ENCODE results near the gene METTL2A. TPM values are rescaled to one million over a fixed set of nuclear protein-coding genes. Genes with fewer than 3 reads are reported as not detected.
"Not testable (repeated sequence)": the region's sequence is repeated elsewhere in the genome, so short reads cannot be mapped to it uniquely, and the experiment has no call there.

Gene METTL2A
- polyA plus RNA-seq, 2 of the 4 experiments (the other 2 are of a cell fraction) = 23.5 to 38.2 TPM

- ATAC-seq = no peak
Measured at GRCh38 chr17:62456016-62456415, 32.3 kb downstream of the METTL2A start.

GRCh38 chr17:62458483-62458882, 34.8 kb downstream of the METTL2A start:
- WGBS (ENCODE audit: missing lambda C conversion rate) = 75% methylated on average over 10 of the region's 10 CpGs
- POLR2A ChIA-PET = interaction anchor here (0.6 kb wide), 1 partner anchor 11 kb away, joined by 3 read pairs; no protein-coding TSS in a partner anchor
- not testable (repeated sequence) for H3K4me1 ChIP-seq; ATAC-seq; H3K4me2 ChIP-seq; FAIRE-seq; H3K4me3 ChIP-seq; DNase-seq (ENCODE audit: low read depth in 1 of 2, low spot score in 1 of 2); H3K27ac ChIP-seq; H3K9me3 ChIP-seq
- CTCF ChIA-PET = interaction anchor here (1.2 kb wide), 1 partner anchor 36 kb away, joined by 3 read pairs; no protein-coding TSS in a partner anchor

More at GRCh38 chr17:62456016-62456415, 32.3 kb downstream of the METTL2A start:
- no peak overlapping the region for H3K27ac ChIP-seq
- H3K4me3 ChIP-seq = no peak overlapping the region
- DNase-seq (ENCODE audit: low read depth in 1 of 2, low spot score in 1 of 2) (no peak), FAIRE-seq (no peak)
- H3K9me3 ChIP-seq = no peaks in the 10 kb centered on the region
- WGBS (ENCODE audit: missing lambda C conversion rate) = 72% methylated on average over 7 of the region's 7 CpGs
- TF ChIP-seq HOXA7 (CRISPR knock-in tag; IDR thresholded peaks at IDR 0.05) (no peak), RAD21 (conservative IDR thresholded peaks at IDR 0.05 in 1 of 2, IDR thresholded peaks at IDR 0.05 in 1 of 2) (no peak), JUN (IDR thresholded peaks at IDR 0.05) (no peak), ESRRA (IDR thresholded peaks at IDR 0.05; ENCODE audit: borderline replicate concordance, low read length) (no peak), ATOH8 (CRISPR knock-in tag; IDR thresholded peaks at IDR 0.05; ENCODE audit: low read depth) (no peak), FOSB (CRISPR knock-in tag; IDR thresholded peaks at IDR 0.05) (no peak), JUNB (IDR thresholded peaks at IDR 0.05) (no peak), PHF8 (IDR thresholded peaks at IDR 0.05; ENCODE audit: borderline replicate concordance, low read depth) (no peak), USF2 (IDR thresholded peaks at IDR 0.05) (no peak)
- POLR2A ChIA-PET = no interaction called here
- H3K4me1 ChIP-seq = no peaks in the 10 kb centered on the region
- H3K4me2 ChIP-seq = no peak overlapping the region
- CTCF ChIA-PET = interaction anchor here (1.1 kb wide), 1 partner anchor 33 kb away, joined by 4 read pairs; the partner anchor contains the start of gene METTL2A

- H3K4me3 ChIP-seq; DNase-seq (ENCODE audit: low read depth in 1 of 2, low spot score in 1 of 2); POLR2A ChIA-PET; H3K4me1 ChIP-seq; FAIRE-seq; H3K9me3 ChIP-seq; H3K4me2 ChIP-seq; H3K27ac ChIP-seq; CTCF ChIA-PET: not testable (repeated sequence)
- 63% methylated on average over 3 of the region's 3 CpGs for WGBS (ENCODE audit: missing lambda C conversion rate)
- ATAC-seq = peak in 1 of 2 experiments; percentile 16; a peak in 2 of 6 replicates
Measured at GRCh38 chr17:62464422-62464821, 40.7 kb downstream of the METTL2A start.

GRCh38 chr17:62465271-62465670, 41.6 kb downstream of the METTL2A start:
- H3K4me3 ChIP-seq, H3K27ac ChIP-seq, FAIRE-seq: not testable (repeated sequence)

GRCh38 chr17:62470666-62471379, 47.1 kb downstream of the METTL2A start:
- H3K9me3 ChIP-seq, H3K4me3 ChIP-seq, POLR2A ChIA-PET, FAIRE-seq, CTCF ChIA-PET: not testable (repeated sequence)
- DNase-seq (ENCODE audit: low read depth in 1 of 2, low spot score in 1 of 2) = peak; percentile 18 to 83
- 0 out of 2 replicates have a peak, but pooled peaks have one; percentile 34 for TF ChIP-seq KDM1A (IDR thresholded peaks at IDR 0.05; ENCODE audit: low read depth)
- peak; percentile 38; the same call in 1 of the 2 replicates for TF ChIP-seq JUNB (IDR thresholded peaks at IDR 0.05)
- peak; percentile 54; the same call in 1 of the 2 replicates for TF ChIP-seq MAX (IDR thresholded peaks at IDR 0.05)
- TF ChIP-seq FOSL2 (IDR thresholded peaks at IDR 0.05) = peak; percentile 73
- TF ChIP-seq FOSL2 (CRISPR knock-in tag; IDR thresholded peaks at IDR 0.05) = peak; percentile 94
- peaks cover 26% of the 10 kb centered on the region for H3K4me1 ChIP-seq
- H3K4me2 ChIP-seq = peak overlapping the region; percentile 27
- ATAC-seq = peak; percentile 69 to 78
- 17% methylated on average over 6 of the region's 8 CpGs for WGBS (ENCODE audit: missing lambda C conversion rate)
- peak overlapping the region in 1 of 2 experiments; percentile 28; a peak in 2 of 6 replicates for H3K27ac ChIP-seq

More at GRCh38 chr17:62465271-62465670, 41.6 kb downstream of the METTL2A start:
- CTCF ChIA-PET; DNase-seq (ENCODE audit: low read depth in 1 of 2, low spot score in 1 of 2); H3K4me2 ChIP-seq; POLR2A ChIA-PET; H3K4me1 ChIP-seq; H3K9me3 ChIP-seq; ATAC-seq: not testable (repeated sequence)
- 91% methylated on average over 7 of the region's 7 CpGs for WGBS (ENCODE audit: missing lambda C conversion rate)

- FAIRE-seq; H3K27ac ChIP-seq; POLR2A ChIA-PET; H3K4me2 ChIP-seq; CTCF ChIA-PET; H3K4me3 ChIP-seq; DNase-seq (ENCODE audit: low read depth in 1 of 2, low spot score in 1 of 2); H3K9me3 ChIP-seq: not testable (repeated sequence)
- 94% methylated on average over 9 of the region's 9 CpGs for WGBS (ENCODE audit: missing lambda C conversion rate)
- peaks cover 26% of the 10 kb centered on the region for H3K4me1 ChIP-seq
- peak; percentile 26 to 36; a peak in 5 of 6 replicates for ATAC-seq
Measured at GRCh38 chr17:62471380-62471880, 47.7 kb downstream of the METTL2A start.

- H3K27ac ChIP-seq, H3K9me3 ChIP-seq, H3K4me3 ChIP-seq, POLR2A ChIA-PET, CTCF ChIA-PET, FAIRE-seq: not testable (repeated sequence)
- 68% methylated on average over 8 of the region's 8 CpGs for WGBS (ENCODE audit: missing lambda C conversion rate)
- Histone ChIP-seq H3K4me1 (peaks cover 32% of the 10 kb centered on the region), H3K4me2 (0 out of 3 replicates have a peak overlapping the region, but pooled peaks have one; percentile 2)
- ATAC-seq (peak in 1 of 2 experiments; percentile 49; a peak in 3 of 6 replicates), DNase-seq (ENCODE audit: low read depth in 1 of 2, low spot score in 1 of 2) (peak in 1 of 2 experiments; percentile 41)
Measured at GRCh38 chr17:62473030-62473982, 49.6 kb downstream of the METTL2A start.
